ENCODE measurements around the gene SCRN2.

DNA sequence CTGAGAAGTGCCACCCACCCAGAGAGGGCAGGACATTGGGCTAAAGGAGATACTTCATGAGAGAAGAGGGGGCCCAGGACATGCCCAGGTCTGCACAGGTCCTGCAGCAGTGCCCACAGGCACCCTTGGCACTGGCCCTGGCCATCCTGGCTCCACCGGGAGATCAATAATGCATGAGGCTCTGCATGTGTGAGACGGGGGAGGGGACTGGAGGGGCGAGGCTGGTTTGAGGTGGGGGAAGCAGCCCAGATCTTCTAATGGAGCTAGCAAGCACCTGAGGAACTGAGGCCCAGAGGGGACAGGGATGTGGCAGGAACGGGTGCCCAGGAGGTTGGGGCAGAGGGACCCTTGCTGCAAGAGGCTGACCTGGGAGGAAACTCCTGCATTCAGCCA is 20.0 kb downstream of the SCRN2 start:
- TF ChIP-seq, protein P1, sequence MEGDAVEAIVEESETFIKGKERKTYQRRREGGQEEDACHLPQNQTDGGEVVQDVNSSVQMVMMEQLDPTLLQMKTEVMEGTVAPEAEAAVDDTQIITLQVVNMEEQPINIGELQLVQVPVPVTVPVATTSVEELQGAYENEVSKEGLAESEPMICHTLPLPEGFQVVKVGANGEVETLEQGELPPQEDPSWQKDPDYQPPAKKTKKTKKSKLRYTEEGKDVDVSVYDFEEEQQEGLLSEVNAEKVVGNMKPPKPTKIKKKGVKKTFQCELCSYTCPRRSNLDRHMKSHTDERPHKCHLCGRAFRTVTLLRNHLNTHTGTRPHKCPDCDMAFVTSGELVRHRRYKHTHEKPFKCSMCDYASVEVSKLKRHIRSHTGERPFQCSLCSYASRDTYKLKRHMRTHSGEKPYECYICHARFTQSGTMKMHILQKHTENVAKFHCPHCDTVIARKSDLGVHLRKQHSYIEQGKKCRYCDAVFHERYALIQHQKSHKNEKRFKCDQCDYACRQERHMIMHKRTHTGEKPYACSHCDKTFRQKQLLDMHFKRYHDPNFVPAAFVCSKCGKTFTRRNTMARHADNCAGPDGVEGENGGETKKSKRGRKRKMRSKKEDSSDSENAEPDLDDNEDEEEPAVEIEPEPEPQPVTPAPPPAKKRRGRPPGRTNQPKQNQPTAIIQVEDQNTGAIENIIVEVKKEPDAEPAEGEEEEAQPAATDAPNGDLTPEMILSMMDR (IDR thresholded peaks at IDR 0.05 in 4 of 5, conservative IDR thresholded peaks at IDR 0.05 in 1 of 5), result no peak
- no peak for TF ChIP-seq POLR2A (IDR thresholded peaks at IDR 0.05)
